Mucosa of stomach (tissue), 1 donor: ENCODE results near the gene DISC1.
"Not testable (repeated sequence)": the region's sequence is repeated elsewhere in the genome, so short reads cannot be mapped to it uniquely, and the experiment has no call there.

ENCODE experiments used
- H3K27me3 ChIP-seq: one replicate; pipeline ENCODE4 v1.7.0; 2013; ENCODE audit warnings: mild to moderate bottlenecking, low read length; ENCODE audit not compliant: control insufficient read depth, insufficient read depth
- H3K36me3 ChIP-seq: one replicate; pipeline ENCODE4 v1.7.0; 2013; ENCODE audit warnings: low read length; ENCODE audit not compliant: control insufficient read depth, insufficient read depth
- H3K4me1 ChIP-seq: one replicate; pipeline ENCODE4 v1.7.0; 2013; ENCODE audit warnings: mild to moderate bottlenecking, low read length; ENCODE audit not compliant: control insufficient read depth, insufficient read depth
- H3K4me3 ChIP-seq: one replicate; pipeline ENCODE4 v1.7.0; 2013; ENCODE audit warnings: low read length
- H3K9ac ChIP-seq: one replicate; pipeline ENCODE4 v1.7.0; 2013; ENCODE audit warnings: mild to moderate bottlenecking, low read length, moderate library complexity
- H3K9me3 ChIP-seq: one replicate; pipeline ENCODE4 v1.7.0; 2013; ENCODE audit warnings: mild to moderate bottlenecking, low read length, moderate library complexity; ENCODE audit not compliant: control insufficient read depth
- donor health status: Pancreatic carcinoma.

DISC1 gene

DNA sequence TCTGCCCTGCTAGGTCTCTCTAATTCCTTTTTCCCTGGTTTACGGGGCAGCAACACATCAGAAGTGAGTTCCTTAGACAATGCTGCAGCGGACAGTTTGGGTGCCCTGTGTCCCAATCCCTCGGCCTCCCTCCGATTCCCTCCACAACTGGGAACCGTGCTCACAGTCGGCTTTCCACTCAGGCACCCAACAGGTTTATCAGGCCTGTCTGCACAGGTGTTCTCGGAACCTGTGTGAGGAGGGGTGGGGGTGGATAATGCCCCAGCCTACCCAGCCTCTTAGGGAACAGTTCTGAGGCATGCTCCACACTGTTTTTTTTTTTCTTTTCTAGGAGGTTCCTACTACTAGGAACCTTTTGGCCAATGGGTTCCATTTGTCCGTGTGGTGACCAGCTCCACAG, 131.2 kb downstream of the DISC1 start:
- Histone ChIP-seq H3K9me3 (no peaks in the 10 kb centered on the region), H3K4me1 (no peaks in the 10 kb centered on the region), H3K9ac (no peak overlapping the region), H3K27me3 (no peaks in the 10 kb centered on the region), H3K36me3 (no peaks in the 10 kb centered on the region), H3K4me3 (no peak overlapping the region)

GRCh38 chr1:231761252-231761651, 134.7 kb downstream of the DISC1 start:
- Histone ChIP-seq H3K4me3 (no peak overlapping the region), H3K4me1 (no peaks in the 10 kb centered on the region), H3K36me3 (no peaks in the 10 kb centered on the region), H3K27me3 (no peaks in the 10 kb centered on the region), H3K9ac (no peak overlapping the region), H3K9me3 (no peaks in the 10 kb centered on the region)

GRCh38 chr1:231761747-231762541, 135.4 kb downstream of the DISC1 start:
- Histone ChIP-seq H3K27me3 (no peaks in the 10 kb centered on the region), H3K4me1 (no peaks in the 10 kb centered on the region), H3K9me3 (no peaks in the 10 kb centered on the region), H3K4me3 (no peak overlapping the region), H3K9ac (no peak overlapping the region), H3K36me3 (no peaks in the 10 kb centered on the region)

GRCh38 chr1:231763456-231763855, 136.9 kb downstream of the DISC1 start:
- Histone ChIP-seq H3K36me3 (no peaks in the 10 kb centered on the region), H3K9ac (no peak overlapping the region), H3K4me1 (no peaks in the 10 kb centered on the region), H3K4me3 (no peak overlapping the region), H3K27me3 (no peaks in the 10 kb centered on the region), H3K9me3 (no peaks in the 10 kb centered on the region)

- H3K36me3 ChIP-seq, H3K9ac ChIP-seq, H3K27me3 ChIP-seq, H3K4me1 ChIP-seq, H3K9me3 ChIP-seq, H3K4me3 ChIP-seq: not testable (repeated sequence)
Observed at GRCh38 chr1:231765825-231766224, 139.2 kb downstream of the DISC1 start.

DNA sequence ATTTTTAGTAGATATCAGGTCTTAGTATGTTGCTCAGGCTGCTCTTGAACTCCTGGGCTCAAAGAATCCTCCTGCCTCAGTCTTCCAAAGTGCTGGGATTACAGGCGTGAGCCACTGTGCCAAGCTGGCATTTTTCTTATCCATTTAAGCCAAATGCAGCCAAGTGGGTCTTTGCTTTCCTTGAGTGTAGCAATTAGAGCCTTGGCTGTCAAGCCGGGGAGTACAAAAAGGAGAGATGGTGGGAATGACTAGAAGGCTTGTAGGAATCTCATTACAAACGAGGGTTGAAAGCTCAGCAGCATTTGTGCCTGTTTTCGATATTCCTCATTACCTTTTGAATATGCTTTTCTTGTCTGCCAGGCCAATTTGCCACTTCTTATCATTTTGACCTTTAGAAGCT, 140.9 kb downstream of the DISC1 start:
- Histone ChIP-seq H3K9me3 (no peaks in the 10 kb centered on the region), H3K27me3 (no peaks in the 10 kb centered on the region), H3K4me1 (no peaks in the 10 kb centered on the region), H3K36me3 (no peaks in the 10 kb centered on the region), H3K9ac (no peak overlapping the region), H3K4me3 (no peak overlapping the region)

GRCh38 chr1:231768416-231768815, 141.8 kb downstream of the DISC1 start:
- no peaks in the 10 kb centered on the region for H3K9me3 ChIP-seq
- no peaks in the 10 kb centered on the region for H3K36me3 ChIP-seq
- no peak overlapping the region for H3K4me3 ChIP-seq
- no peaks in the 10 kb centered on the region for H3K4me1 ChIP-seq
- H3K27me3 ChIP-seq, result no peaks in the 10 kb centered on the region
- no peak overlapping the region for H3K9ac ChIP-seq

DNA sequence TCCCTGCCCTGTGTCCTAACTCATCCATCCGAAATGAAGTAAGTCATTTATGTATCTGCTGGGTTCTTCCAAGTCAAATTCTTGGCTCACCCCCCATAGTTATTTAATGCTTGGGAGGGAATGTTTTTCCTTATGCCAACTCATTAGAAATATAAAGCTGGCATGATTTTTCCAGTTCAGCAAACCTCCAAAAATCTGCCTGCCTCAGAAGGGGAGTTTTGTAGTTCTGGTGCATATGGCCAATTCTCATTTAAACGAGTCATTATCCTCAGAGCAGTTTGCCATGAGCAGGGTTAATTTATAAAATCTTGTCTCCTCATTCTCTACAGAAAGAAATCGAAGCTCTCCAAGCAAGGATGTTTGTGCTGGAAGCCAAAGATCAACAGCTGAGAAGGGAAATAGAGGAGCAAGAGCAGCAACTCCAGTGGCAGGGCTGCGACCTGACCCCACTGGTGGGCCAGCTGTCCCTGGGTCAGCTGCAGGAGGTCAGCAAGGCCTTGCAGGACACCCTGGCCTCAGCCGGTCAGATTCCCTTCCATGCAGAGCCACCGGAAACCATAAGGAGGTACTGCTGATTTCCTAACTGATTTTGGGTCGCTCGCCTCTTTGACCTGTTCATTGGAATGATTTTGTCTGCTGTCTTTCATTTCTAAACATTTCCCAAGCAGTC, 144.1 kb downstream of the DISC1 start:
- Histone ChIP-seq H3K27me3 (no peaks in the 10 kb centered on the region), H3K9ac (no peak overlapping the region), H3K9me3 (no peaks in the 10 kb centered on the region), H3K4me1 (no peaks in the 10 kb centered on the region), H3K4me3 (no peak overlapping the region), H3K36me3 (no peaks in the 10 kb centered on the region)

GRCh38 chr1:231774719-231775335, 148.2 kb downstream of the DISC1 start:
- no peaks in the 10 kb centered on the region for H3K27me3 ChIP-seq
- no peak overlapping the region for H3K4me3 ChIP-seq
- no peak overlapping the region for H3K9ac ChIP-seq
- no peaks in the 10 kb centered on the region for H3K4me1 ChIP-seq
- H3K9me3 ChIP-seq, result no peaks in the 10 kb centered on the region
- H3K36me3 ChIP-seq, result no peaks in the 10 kb centered on the region

DNA sequence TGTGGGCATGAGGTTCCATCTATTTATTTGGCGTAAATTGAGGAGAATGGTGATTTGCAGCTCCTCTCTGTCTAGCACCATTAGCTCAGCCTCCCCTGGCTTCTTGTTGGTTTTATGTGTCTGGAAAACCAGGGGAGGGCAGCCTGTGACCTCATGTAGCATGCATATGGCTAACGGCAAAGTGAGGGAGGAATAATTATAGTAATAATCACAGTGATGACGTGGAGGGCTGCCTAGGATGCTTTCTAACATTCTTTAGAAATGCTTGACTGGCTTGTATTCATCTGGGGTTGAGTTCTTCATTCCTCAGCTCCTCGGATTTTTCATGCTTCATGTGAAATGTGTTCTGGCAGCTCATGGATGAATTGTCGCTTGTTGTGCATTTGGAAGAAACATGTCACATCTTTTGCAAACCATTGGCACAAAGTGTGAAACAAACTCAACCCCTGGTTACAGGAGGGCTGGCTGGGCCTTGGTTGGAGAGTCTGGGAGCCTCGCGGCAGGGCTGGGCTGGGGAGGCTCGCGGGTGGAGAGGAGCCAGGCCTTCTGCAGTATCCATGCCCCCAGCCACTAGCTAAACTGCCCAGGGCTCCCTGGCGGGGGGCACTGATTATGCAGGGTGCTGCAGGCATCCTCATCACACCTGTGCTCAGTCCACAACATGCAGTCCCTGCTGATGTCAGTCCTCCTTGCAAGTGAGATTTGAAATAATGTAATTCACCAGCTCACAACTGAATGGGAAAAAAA, 149.6 kb downstream of the DISC1 start:
- no peak overlapping the region for H3K9ac ChIP-seq
- no peaks in the 10 kb centered on the region for H3K36me3 ChIP-seq
- no peaks in the 10 kb centered on the region for H3K27me3 ChIP-seq
- H3K4me1 ChIP-seq, result no peaks in the 10 kb centered on the region
- no peaks in the 10 kb centered on the region for H3K9me3 ChIP-seq
- H3K4me3 ChIP-seq, result no peak overlapping the region

DNA sequence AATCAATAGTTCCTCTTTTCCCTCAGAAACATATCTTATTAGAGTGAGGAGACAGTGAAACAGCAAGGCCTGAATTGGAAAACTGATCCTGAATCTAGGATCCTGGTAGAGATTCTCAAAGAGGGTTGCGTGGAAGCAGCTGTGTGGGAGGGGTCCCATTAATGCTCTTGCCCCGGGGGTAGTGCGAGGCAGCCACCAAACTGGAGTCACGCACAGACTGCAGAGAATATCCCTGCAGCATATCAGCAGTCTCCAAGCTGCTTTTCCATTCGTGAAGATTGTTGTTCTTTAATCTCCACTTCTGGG, 150.1 kb downstream of the DISC1 start:
- no peaks in the 10 kb centered on the region for H3K9me3 ChIP-seq
- no peak overlapping the region for H3K4me3 ChIP-seq
- no peak overlapping the region for H3K9ac ChIP-seq
- H3K36me3 ChIP-seq, result no peaks in the 10 kb centered on the region
- no peaks in the 10 kb centered on the region for H3K27me3 ChIP-seq
- no peaks in the 10 kb centered on the region for H3K4me1 ChIP-seq
